HepG2 (cell line): ENCODE measurements around the gene VASN. TPM values are rescaled to one million over a fixed set of nuclear protein-coding genes. Genes with fewer than 3 reads are reported as not detected.

Source experiments
- ATAC-seq: fragments of 200-7000 bp; cut with Tn5 transposase; 3 replicates; pipeline ENCODE4 v1.9.1; 2020; ENCODE audit warnings: mild to moderate bottlenecking, moderate library complexity
- BruUV-seq: library from RNA; stranded (reverse); fragments of 400-500 nt; replicated peaks from 2 replicates; lab custom pipeline; 2021; lab: Mats Ljungman, UMichigan
- CTCF ChIA-PET: fragments of 300-600 bp; formaldehyde crosslinking; extraction: SDS; loops from one replicate; lab custom pipeline; 2021; ENCODE audit warnings: low total read pairs, inconsistent platforms, low intra/inter-chr PET ratio; lab: Yijun Ruan, JAX
- POLR2A ChIA-PET: fragments of 350-600 bp; sonication (Branson Sonifier 250); formaldehyde crosslinking; loops from one replicate; lab custom pipeline; 2020; ENCODE audit warnings: antibody characterized with exemption, inconsistent platforms; lab: Yijun Ruan, JAX
- DNase-seq: peaks from one replicate; pipeline ENCODE4 v3.0.0-alpha.2; 2015; ENCODE audit warnings: low spot score
- FAIRE-seq: peaks from 3 replicates; lab custom pipeline; 2011; peaks lifted over from hg19 to GRCh38; lab: Jason Lieb, UNC
- H2AFZ ChIP-seq: one replicate; pipeline ENCODE4 v1.6.1; 2011; ENCODE audit warnings: low read length, inconsistent platforms
- H3K27ac ChIP-seq: fragments of 300-600 bp; 3 replicates; pipeline ENCODE4 v1.8.0; 2011; ENCODE audit warnings: mixed run types, mild to moderate bottlenecking, mixed read lengths, low read length, inconsistent platforms; ENCODE audit not compliant: insufficient read depth; ENCODE audit errors: extremely low read length
- H3K27me3 ChIP-seq, 2 experiments: fragments of 200-600 bp in 1 of 2; 2 replicates in 1 of 2; 3 replicates in 1 of 2; pipeline versions ENCODE4 v1.6.0 to v1.8.0; 2011; ENCODE audit warnings: low read length in 2 of 2, mild to moderate bottlenecking in 2 of 2, moderate library complexity in 2 of 2, inconsistent platforms in 1 of 2; ENCODE audit not compliant: insufficient read depth in 2 of 2, control insufficient read depth in 1 of 2
- H3K36me3 ChIP-seq, 2 experiments: fragments of 200-600 bp in 1 of 2; replicated peaks in 1 of 2; 2 replicates in 1 of 2; 3 replicates in 1 of 2; pipeline versions ENCODE4 v1.5.1 to v1.8.0; 2011; ENCODE audit warnings: low read length in 2 of 2, inconsistent platforms in 1 of 2; ENCODE audit not compliant: insufficient read depth in 2 of 2, control insufficient read depth in 1 of 2
- H3K4me1 ChIP-seq: 2 replicates; pipeline ENCODE4 v1.5.1; 2012; ENCODE audit warnings: low read length, inconsistent platforms; ENCODE audit not compliant: insufficient read depth
- H3K4me2 ChIP-seq: 2 replicates; pipeline ENCODE4 v1.6.0; 2011; ENCODE audit warnings: low read depth, low read length, inconsistent platforms
- H3K4me3 ChIP-seq, 3 experiments: fragments of 200-600 bp in 1 of 3; sonication (generic), shearing (Covaris generic) in 1 of 3; replicated peaks in 1 of 3; 2 replicates each; pipeline ENCODE4 v1.5.1; 2011 to 2016; ENCODE audit warnings: low read length in 3 of 3, inconsistent platforms in 2 of 3, low read depth in 2 of 3, mild to moderate bottlenecking in 2 of 3, control low read depth in 1 of 3, mixed read lengths in 1 of 3; ENCODE audit not compliant: insufficient read depth in 1 of 3
- H3K79me2 ChIP-seq: one replicate; pipeline ENCODE4 v1.6.1; 2011; ENCODE audit warnings: low read length, inconsistent platforms; ENCODE audit not compliant: insufficient read depth
- H3K9ac ChIP-seq: 2 replicates; pipeline ENCODE4 v1.6.0; 2011; ENCODE audit warnings: mild to moderate bottlenecking, low read depth, low read length, inconsistent platforms; ENCODE audit not compliant: insufficient read depth
- H3K9me3 ChIP-seq: 2 replicates; pipeline ENCODE4 v1.5.1; 2012; ENCODE audit warnings: mild to moderate bottlenecking, low read length
- H4K20me1 ChIP-seq: 2 replicates; pipeline ENCODE4 v1.6.0; 2011; ENCODE audit warnings: inconsistent platforms, mild to moderate bottlenecking, low read length, moderate library complexity; ENCODE audit not compliant: insufficient read depth
- FIP1L1 ChIP-seq: fragments of 200-400 bp; formaldehyde crosslinking; IDR thresholded peaks from 2 replicates; pipeline ENCODE4 v1.6.1; 2018; ENCODE audit warnings: low read depth, mild to moderate bottlenecking, low read length, moderate library complexity, borderline replicate concordance; ENCODE audit not compliant: insufficient read depth
- HMGA1 ChIP-seq: sonication (generic); formaldehyde crosslinking; conservative IDR thresholded peaks from 2 replicates; pipeline ENCODE4 v1.4.0; 2020; ENCODE audit warnings: missing genetic modification reagents
- MEF2D ChIP-seq: sonication (generic); formaldehyde crosslinking; IDR thresholded peaks from 2 replicates; pipeline ENCODE4 v1.5.1; 2020; ENCODE audit warnings: mild to moderate bottlenecking, missing genetic modification reagents
- SOX6 ChIP-seq, 2 experiments: fragments of 450-650 bp in 1 of 2; sonication (generic) in 1 of 2; formaldehyde crosslinking in 1 of 2; IDR thresholded peaks; 2 replicates each; pipeline versions ENCODE4 v1.4.0 to v1.6.1; 2017 to 2020; ENCODE audit warnings: antibody characterized with exemption in 1 of 2, mild to moderate bottlenecking in 1 of 2, missing genetic modification reagents in 1 of 2
- ZBTB8A ChIP-seq: sonication (generic); formaldehyde crosslinking; IDR thresholded peaks from 2 replicates; pipeline ENCODE4 v1.4.0; 2020; ENCODE audit warnings: mild to moderate bottlenecking, low read depth, missing genetic modification reagents, borderline replicate concordance
- ZNF331 ChIP-seq: sonication (generic); formaldehyde crosslinking; IDR thresholded peaks from 2 replicates; pipeline ENCODE4 v1.4.0; 2020; ENCODE audit warnings: missing genetic modification reagents
- ZNF350 ChIP-seq: sonication (generic); formaldehyde crosslinking; IDR thresholded peaks from 2 replicates; pipeline ENCODE4 v1.4.0; 2020; ENCODE audit warnings: mild to moderate bottlenecking, low read depth, missing genetic modification reagents, borderline replicate concordance
- ZNF367 ChIP-seq: sonication (generic); formaldehyde crosslinking; IDR thresholded peaks from 2 replicates; pipeline ENCODE4 v1.4.0; 2020; ENCODE audit warnings: missing genetic modification reagents, borderline replicate concordance
- ZNF564 ChIP-seq: sonication (generic); formaldehyde crosslinking; IDR thresholded peaks from 2 replicates; pipeline ENCODE4 v1.8.1; 2023; ENCODE audit warnings: mild to moderate bottlenecking, missing genetic modification reagents
- WGBS: methylation state at CpG from one replicate; pipeline ENCODE4 v1.1.6; 2017; ENCODE audit warnings: low lambda C conversion rate; 5-methylcytosine and 5-hydroxymethylcytosine counted together
- in situ Hi-C: cut with HindIII; loops from 2 replicates; pipeline ENCODE4 v1.10.0; 2017; ENCODE audit warnings: low pct_unique_long_range_greater_than_20kb; ENCODE audit not compliant: extremely low pct_ligation_motif_present
- intact Hi-C: fragments of 100-400 bp; cut with micrococcal nuclease; formaldehyde crosslinking; loops from one replicate; pipeline ENCODE4 v1.10.0; 2022; ENCODE audit not compliant: unreplicated experiment
- polyA plus RNA-seq, 8 experiments: library from polyadenylated mRNA; depleted of rRNA in 3 of 8; stranded (reverse) in 7 of 8; unstranded in 1 of 8; fragments of >200 nt; fragmentation: Illumina TruSeq in 4 of 8; extraction: Trizol in 4 of 8; gene quantifications; 2 replicates each; pipeline versions ENCODE4 v1.2.1 to v1.2.3, GENCODE V29; 2011 to 2016; ENCODE audit warnings: low read depth in 4 of 8, missing spikeins in 1 of 8, mixed read lengths in 1 of 8; ENCODE audit not compliant: insufficient read depth in 1 of 8
- total RNA-seq, 5 experiments: library from RNA; depleted of rRNA; stranded (reverse); fragments of >200 nt; fragmentation: Illumina TruSeq; extraction: Trizol; gene quantifications; 2 replicates each; pipeline ENCODE4 v1.2.3, GENCODE V29; 2016; ENCODE audit warnings: low read depth in 1 of 5

VASN gene
- total and polyA plus RNA-seq, 2 of the 13 experiments (the other 11 are each of a cell fraction or from before 2014, with no cell fraction given): 8.4 to 18.2 TPM

DNA sequence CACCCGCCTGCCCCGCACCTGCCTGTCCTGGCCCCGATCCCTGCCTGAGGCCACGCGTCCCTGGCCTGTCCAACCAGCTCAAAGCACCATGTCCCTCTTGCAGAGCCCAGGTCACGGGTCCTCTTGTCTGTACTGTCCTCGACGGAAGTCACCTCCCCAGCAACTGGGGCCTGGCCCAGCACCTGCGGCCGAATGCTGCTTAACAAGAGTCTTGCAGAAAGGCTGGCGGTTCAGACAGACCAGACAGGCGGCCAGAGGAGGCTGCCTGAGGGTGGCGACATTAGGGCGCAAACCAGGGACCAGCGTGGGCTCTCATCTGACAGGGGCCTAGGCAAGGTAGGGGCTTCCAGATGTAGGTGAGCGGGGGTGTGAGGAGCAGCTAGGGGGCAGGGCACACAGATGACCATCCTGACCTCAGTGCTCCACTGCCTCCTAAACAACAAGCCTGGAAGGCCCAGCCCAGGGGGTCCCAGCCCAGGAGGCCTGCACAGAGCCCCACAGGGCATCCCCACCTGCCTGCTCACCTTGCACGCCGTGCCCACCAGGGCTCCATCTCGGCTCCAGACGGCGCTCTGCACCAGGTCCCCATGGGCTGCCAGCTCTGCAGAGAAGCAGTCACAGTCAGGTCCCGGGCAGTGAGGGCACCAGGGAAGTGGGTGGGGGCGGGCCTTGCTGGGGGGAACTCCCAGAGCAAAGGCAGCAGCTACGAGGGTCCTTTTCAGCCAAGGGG lies 33.5 kb downstream of the VASN start:
- ChIA-PET CTCF (interaction anchor here (0.6 to 4.8 kb wide), 2 partner anchors 45 to 180 kb away, joined by 3 to 92 read pairs; no protein-coding TSS in a partner anchor), POLR2A (no interaction called here)
- Histone ChIP-seq H3K36me3 (peaks cover 1 to 26% of the 10 kb centered on the region in 2 experiments; a peak in 4 of 5 replicates), H3K27ac (no peak overlapping the region), H3K9me3 (no peaks in the 10 kb centered on the region), H2AFZ (no peak overlapping the region), H4K20me1 (no peaks in the 10 kb centered on the region), H3K9ac (no peak overlapping the region), H3K4me3 (no peak overlapping the region), H3K79me2 (no peaks in the 10 kb centered on the region), H3K4me1 (peaks cover 17% of the 10 kb centered on the region), H3K27me3 (no peaks in the 10 kb centered on the region), H3K4me2 (no peak overlapping the region)
- BruUV-seq: no TSS peak
- no peak for FAIRE-seq
- WGBS: 95% methylated on average over 18 of the region's 24 CpGs
- DNase-seq: no peak
- ATAC-seq: no peak
- no peak for TF ChIP-seq ZNF350 (CRISPR knock-in tag)
- no peak for TF ChIP-seq SOX6 (IDR thresholded peaks at IDR 0.05)
- no peak for TF ChIP-seq SOX6 (CRISPR knock-in tag; IDR thresholded peaks at IDR 0.05)
- no peak for TF ChIP-seq MEF2D
- no peak for TF ChIP-seq ZBTB8A (CRISPR knock-in tag)
- no peak for TF ChIP-seq HMGA1 (CRISPR knock-in tag)
- no peak for TF ChIP-seq FIP1L1
- no peak for TF ChIP-seq ZNF367
- TF ChIP-seq ZNF331 (CRISPR knock-in tag): no peak
- TF ChIP-seq ZNF564 (CRISPR knock-in tag): no peak
- in situ Hi-C loops: no loop called here
- intact Hi-C loops: no loop called here
